Keratinocyte (primary cell): ENCODE data around the gene SRL. TPM values are rescaled to one million over a fixed set of nuclear protein-coding genes. Genes with fewer than 3 reads are reported as not detected.

ENCODE experiments used
- DNase-seq: peaks from one replicate; pipeline ENCODE4 v3.0.0-alpha.2; 2011; ENCODE audit warnings: low read depth, missing footprints, low spot score
- FAIRE-seq: peaks from 2 replicates; lab custom pipeline; 2011; peaks lifted over from hg19 to GRCh38; lab: Jason Lieb, UNC
- H2AFZ ChIP-seq: 2 replicates; pipeline ENCODE4 v1.6.0; 2012; ENCODE audit warnings: low read length, control low read depth, inconsistent platforms; ENCODE audit not compliant: control insufficient read depth
- H3K27ac ChIP-seq: 2 replicates; pipeline ENCODE4 v1.5.1; 2011; ENCODE audit warnings: low read length; ENCODE audit not compliant: control insufficient read depth, insufficient read depth
- H3K27me3 ChIP-seq: 3 replicates; pipeline ENCODE4 v1.6.0; 2011; ENCODE audit warnings: low read length; ENCODE audit not compliant: control insufficient read depth, insufficient read depth; ENCODE audit errors: extremely low read depth
- H3K36me3 ChIP-seq, 2 experiments: 2 replicates in 1 of 2; 3 replicates in 1 of 2; pipeline ENCODE4 v1.5.1; 2011; ENCODE audit warnings: low read length in 2 of 2, mild to moderate bottlenecking in 1 of 2; ENCODE audit not compliant: control insufficient read depth in 2 of 2, insufficient read depth in 2 of 2; ENCODE audit errors: extremely low read depth in 1 of 2
- H3K4me1 ChIP-seq: 3 replicates; pipeline ENCODE4 v1.5.1; 2011; ENCODE audit warnings: low read length; ENCODE audit not compliant: control insufficient read depth, insufficient read depth; ENCODE audit errors: extremely low read depth
- H3K4me2 ChIP-seq: 3 replicates; pipeline ENCODE4 v1.6.0; 2011; ENCODE audit warnings: low read depth, low read length; ENCODE audit not compliant: control insufficient read depth, insufficient read depth; ENCODE audit errors: extremely low read depth
- H3K4me3 ChIP-seq, 3 experiments: fragments of 200-600 bp in 1 of 3; sonication (generic) in 1 of 3; 2 replicates in 2 of 3; 3 replicates in 1 of 3; pipeline ENCODE4 v1.5.1; 2011 to 2016; ENCODE audit warnings: low read length in 3 of 3, mild to moderate bottlenecking in 3 of 3, control low read depth in 2 of 3, inconsistent platforms in 1 of 3, low read depth in 1 of 3, mixed read lengths in 1 of 3, mixed run types in 1 of 3, moderate library complexity in 1 of 3; ENCODE audit not compliant: control insufficient read depth in 2 of 3, insufficient read depth in 2 of 3; ENCODE audit errors: extremely low read depth in 1 of 3
- H3K79me2 ChIP-seq: 2 replicates; pipeline ENCODE4 v1.6.0; 2012; ENCODE audit warnings: low read length; ENCODE audit not compliant: control insufficient read depth, insufficient read depth
- H3K9ac ChIP-seq: 3 replicates; pipeline ENCODE4 v1.6.0; 2011; ENCODE audit warnings: low read length; ENCODE audit not compliant: control insufficient read depth, insufficient read depth; ENCODE audit errors: extremely low read depth
- H3K9me1 ChIP-seq: 3 replicates; pipeline ENCODE4 v1.6.0; 2011; ENCODE audit warnings: low read length; ENCODE audit not compliant: control insufficient read depth, insufficient read depth; ENCODE audit errors: extremely low read depth
- H3K9me3 ChIP-seq: 2 replicates; pipeline ENCODE4 v1.5.1; 2012; ENCODE audit warnings: low read depth, low read length; ENCODE audit not compliant: control insufficient read depth
- H4K20me1 ChIP-seq: 3 replicates; pipeline ENCODE4 v1.6.0; 2011; ENCODE audit warnings: low read length; ENCODE audit not compliant: control insufficient read depth, insufficient read depth; ENCODE audit errors: extremely low read depth
- EZH2 ChIP-seq: IDR thresholded peaks from one replicate; pipeline ENCODE4 v1.6.1; 2012; ENCODE audit warnings: inconsistent platforms, mild to moderate bottlenecking, low read length, moderate library complexity
- dilution Hi-C: fragments of 300-500 bp; cut with MboI; formaldehyde crosslinking; loops from one replicate; pipeline ENCODE4 v1.7.0; 2020; ENCODE audit warnings: low sequenced_read_pairs; ENCODE audit not compliant: extremely low pct_ligation_motif_present
- polyA plus RNA-seq, 5 experiments: library from polyadenylated mRNA; depleted of rRNA in 3 of 5; stranded (reverse) in 3 of 5; stranded (forward) in 1 of 5; unstranded in 1 of 5; fragments of >200 nt; gene quantifications; 1 replicate in 1 of 5; 2 replicates in 3 of 5; 3 replicates in 1 of 5; pipeline versions ENCODE4 v1.2.1 to v1.2.3, GENCODE V29; 2011 to 2012; ENCODE audit warnings: missing spikeins in 2 of 5, low read depth in 1 of 5, low replicate concordance in 1 of 5
- TF ChIP-seq, protein P1 (sequence below), 3 experiments: IDR thresholded peaks in 1 of 3; conservative IDR thresholded peaks in 1 of 3; optimal IDR thresholded peaks in 1 of 3; 2 replicates in 2 of 3; 3 replicates in 1 of 3; pipeline versions ENCODE3 to v1.5.1; 2011; ENCODE audit warnings: low read length in 3 of 3, mild to moderate bottlenecking in 3 of 3, moderate library complexity in 2 of 3, control low read depth in 1 of 3, inconsistent platforms in 1 of 3; ENCODE audit not compliant: insufficient read depth in 2 of 3; ENCODE audit errors: extremely low read depth in 1 of 3

Gene SRL
- polyA plus RNA-seq, 1 donor (not counting 4 experiments of a cell fraction or from before 2014, with no cell fraction given), result not detected

DNA sequence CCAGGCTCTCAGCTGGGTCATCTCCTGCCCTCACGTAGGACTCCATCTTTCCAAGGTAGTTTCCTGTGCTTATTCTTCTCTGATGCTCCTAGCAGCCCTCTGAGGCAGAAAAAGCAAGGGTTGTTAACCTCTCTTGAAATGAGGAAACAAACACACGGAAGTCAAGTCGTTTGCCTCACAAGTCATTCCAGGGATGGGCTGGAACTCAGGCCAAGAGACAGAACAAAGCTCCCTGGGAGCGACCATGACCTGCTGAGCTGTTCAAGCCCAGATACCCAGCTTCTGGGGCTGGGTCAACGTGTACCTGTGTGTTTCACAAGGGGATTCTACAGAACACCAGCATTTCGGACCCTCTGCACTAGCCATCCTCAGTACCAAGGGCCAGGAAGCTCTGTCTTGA lies 28.1 kb downstream of the SRL start:
- dilution Hi-C loops, result no loop called here
- TF ChIP-seq EZH2, result no peak
- TF ChIP-seq, protein P1, sequence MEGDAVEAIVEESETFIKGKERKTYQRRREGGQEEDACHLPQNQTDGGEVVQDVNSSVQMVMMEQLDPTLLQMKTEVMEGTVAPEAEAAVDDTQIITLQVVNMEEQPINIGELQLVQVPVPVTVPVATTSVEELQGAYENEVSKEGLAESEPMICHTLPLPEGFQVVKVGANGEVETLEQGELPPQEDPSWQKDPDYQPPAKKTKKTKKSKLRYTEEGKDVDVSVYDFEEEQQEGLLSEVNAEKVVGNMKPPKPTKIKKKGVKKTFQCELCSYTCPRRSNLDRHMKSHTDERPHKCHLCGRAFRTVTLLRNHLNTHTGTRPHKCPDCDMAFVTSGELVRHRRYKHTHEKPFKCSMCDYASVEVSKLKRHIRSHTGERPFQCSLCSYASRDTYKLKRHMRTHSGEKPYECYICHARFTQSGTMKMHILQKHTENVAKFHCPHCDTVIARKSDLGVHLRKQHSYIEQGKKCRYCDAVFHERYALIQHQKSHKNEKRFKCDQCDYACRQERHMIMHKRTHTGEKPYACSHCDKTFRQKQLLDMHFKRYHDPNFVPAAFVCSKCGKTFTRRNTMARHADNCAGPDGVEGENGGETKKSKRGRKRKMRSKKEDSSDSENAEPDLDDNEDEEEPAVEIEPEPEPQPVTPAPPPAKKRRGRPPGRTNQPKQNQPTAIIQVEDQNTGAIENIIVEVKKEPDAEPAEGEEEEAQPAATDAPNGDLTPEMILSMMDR (optimal IDR thresholded peaks at IDR 0.05 in 1 of 3, IDR thresholded peaks at IDR 0.05 in 1 of 3, conservative IDR thresholded peaks at IDR 0.05 in 1 of 3; ENCODE audit: extremely low read depth in 1 of 3, insufficient read depth in 2 of 3, low read length in 3 of 3), result no peak
- Histone ChIP-seq H3K9me3 (no peaks in the 10 kb centered on the region), H3K79me2 (no peaks in the 10 kb centered on the region), H3K36me3 (no peaks in the 10 kb centered on the region), H4K20me1 (no peaks in the 10 kb centered on the region), H3K4me1 (peaks cover 21% of the 10 kb centered on the region), H3K27me3 (no peaks in the 10 kb centered on the region), H3K9ac (peak overlapping the region; percentile 60), H3K4me2 (peak overlapping the region; percentile 64), H3K9me1 (no peaks in the 10 kb centered on the region), H3K27ac (peak overlapping the region; percentile 85), H3K4me3 (peak overlapping the region in 1 of 3 experiments; percentile 23), H2AFZ (peak overlapping the region; percentile 82)
- no peak for DNase-seq
- no peak for FAIRE-seq

DNA sequence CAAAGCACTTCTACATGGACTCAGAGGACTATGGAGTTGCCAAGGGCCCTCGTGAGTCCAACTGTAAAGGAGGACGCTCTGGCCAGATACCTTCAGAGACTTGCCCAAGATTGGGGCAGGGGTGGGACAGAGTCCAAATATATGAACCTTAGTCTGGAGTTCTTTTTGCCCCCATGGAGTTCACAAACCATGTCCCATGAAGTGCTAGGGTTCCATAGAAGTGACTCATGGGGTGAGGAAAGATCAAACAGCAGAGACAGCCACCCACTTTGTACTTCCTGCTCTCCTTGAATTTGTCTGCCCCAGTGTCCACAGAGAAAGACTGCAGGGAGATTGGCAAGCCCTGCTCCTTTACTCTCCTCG lies 29.0 kb downstream of the SRL start:
- Histone ChIP-seq H4K20me1 (no peaks in the 10 kb centered on the region), H3K4me3 (no peak overlapping the region), H3K9me3 (no peaks in the 10 kb centered on the region), H3K4me1 (peaks cover 21% of the 10 kb centered on the region), H3K27me3 (no peaks in the 10 kb centered on the region), H3K4me2 (peak overlapping the region; percentile 32), H3K27ac (no peak overlapping the region), H3K9me1 (no peaks in the 10 kb centered on the region), H3K36me3 (no peaks in the 10 kb centered on the region), H2AFZ (peak overlapping the region; percentile 4), H3K79me2 (no peaks in the 10 kb centered on the region), H3K9ac (no peak overlapping the region)
- TF ChIP-seq, protein P1 (optimal IDR thresholded peaks at IDR 0.05 in 1 of 3, IDR thresholded peaks at IDR 0.05 in 1 of 3, conservative IDR thresholded peaks at IDR 0.05 in 1 of 3; ENCODE audit: extremely low read depth in 1 of 3, insufficient read depth in 2 of 3, low read length in 3 of 3), result no peak
- no peak for TF ChIP-seq EZH2
- DNase-seq (no peak), FAIRE-seq (peak; percentile 81)
- dilution Hi-C loops, result no loop called here
